ENCODE results near the gene ALAD.
"Not testable (repeated sequence)": the region's sequence is repeated elsewhere in the genome, so short reads cannot be mapped to it uniquely, and the experiment has no call there.

The ALAD gene

GRCh38 chr9:113389451-113389850 is 11.6 kb downstream of the ALAD start:
- H3K4me3 ChIP-seq (ENCODE audit: low read depth, low read length), result no peak overlapping the region
- no peak for TF ChIP-seq CTCF (conservative IDR thresholded peaks at IDR 0.05; ENCODE audit: low read depth, low read length)
- no peak for DNase-seq (ENCODE audit: low read depth)

GRCh38 chr9:113388833-113389232 is 12.3 kb downstream of the ALAD start:
- DNase-seq (ENCODE audit: low read depth), result no peak
- H3K4me3 ChIP-seq (ENCODE audit: low read depth, low read length), result no peak overlapping the region
- no peak for TF ChIP-seq CTCF (conservative IDR thresholded peaks at IDR 0.05; ENCODE audit: low read depth, low read length)

GRCh38 chr9:113387560-113388230 is 13.4 kb downstream of the ALAD start:
- no peak overlapping the region for H3K4me3 ChIP-seq (ENCODE audit: low read depth, low read length)
- DNase-seq (ENCODE audit: low read depth), result no peak
- TF ChIP-seq CTCF (conservative IDR thresholded peaks at IDR 0.05; ENCODE audit: low read depth, low read length), result no peak

- no peak for TF ChIP-seq CTCF (conservative IDR thresholded peaks at IDR 0.05; ENCODE audit: low read depth, low read length)
- H3K4me3 ChIP-seq (ENCODE audit: low read depth, low read length), result no peak overlapping the region
- DNase-seq (ENCODE audit: low read depth), result no peak
These were observed 14.3 kb downstream of the ALAD start for GRCh38 chr9:113386571-113387393.

- TF ChIP-seq CTCF (conservative IDR thresholded peaks at IDR 0.05; ENCODE audit: low read depth, low read length), result no peak
- DNase-seq (ENCODE audit: low read depth), result no peak
- no peak overlapping the region for H3K4me3 ChIP-seq (ENCODE audit: low read depth, low read length)
These were observed 19.1 kb downstream of the ALAD start for GRCh38 chr9:113381909-113382411.

GRCh38 chr9:113381441-113381840 is 19.6 kb downstream of the ALAD start:
- not testable (repeated sequence) for H3K4me3 ChIP-seq (ENCODE audit: low read depth, low read length); DNase-seq (ENCODE audit: low read depth)

GRCh38 chr9:113380869-113381378 is 20.2 kb downstream of the ALAD start:
- H3K4me3 ChIP-seq (ENCODE audit: low read depth, low read length), result no peak overlapping the region
- no peak for DNase-seq (ENCODE audit: low read depth)
- no peak for TF ChIP-seq CTCF (conservative IDR thresholded peaks at IDR 0.05; ENCODE audit: low read depth, low read length)

- not testable (repeated sequence) for H3K4me3 ChIP-seq (ENCODE audit: low read depth, low read length); DNase-seq (ENCODE audit: low read depth)
These were observed 21.3 kb downstream of the ALAD start for GRCh38 chr9:113379829-113380210.

GRCh38 chr9:113379094-113379828 is 21.8 kb downstream of the ALAD start:
- H3K4me3 ChIP-seq (ENCODE audit: low read depth, low read length); DNase-seq (ENCODE audit: low read depth): not testable (repeated sequence)
